SJSA1 (cell line): ENCODE data around the gene RPS6KC1. TPM values are rescaled to one million over a fixed set of nuclear protein-coding genes. Genes with fewer than 3 reads are reported as not detected.
"Not testable (repeated sequence)": the region's sequence is repeated elsewhere in the genome, so short reads cannot be mapped to it uniquely, and the experiment has no call there.

ENCODE experiments used
- DNase-seq, 2 experiments: peaks; one replicate each; pipeline ENCODE4 v3.0.0-alpha.2; 2015 to 2020; ENCODE audit warnings: low spot score in 2 of 2, low read depth in 1 of 2
- H3K27ac ChIP-seq: fragments of 250-450 bp; sonication (Bioruptor Pico); 2 replicates; pipeline ENCODE4 v1.5.1; 2020; ENCODE audit warnings: mild to moderate bottlenecking, moderate library complexity
- H3K27me3 ChIP-seq: fragments of 250-450 bp; sonication (Bioruptor Pico); replicated peaks from 2 replicates; pipeline ENCODE4 v1.5.1; 2020; ENCODE audit warnings: mild to moderate bottlenecking, moderate library complexity
- H3K36me3 ChIP-seq: fragments of 250-450 bp; sonication (Bioruptor Pico); 2 replicates; pipeline ENCODE4 v1.5.1; 2020; ENCODE audit warnings: mild to moderate bottlenecking
- H3K4me1 ChIP-seq: fragments of 250-450 bp; sonication (Bioruptor Pico); replicated peaks from 2 replicates; pipeline ENCODE4 v1.6.1; 2021; ENCODE audit warnings: mild to moderate bottlenecking
- H3K4me3 ChIP-seq: fragments of 250-450 bp; sonication (Bioruptor Pico); 2 replicates; pipeline ENCODE4 v1.5.1; 2020; ENCODE audit warnings: mild to moderate bottlenecking
- H3K9me3 ChIP-seq: fragments of 250-450 bp; sonication (Bioruptor Pico); replicated peaks from 2 replicates; pipeline ENCODE4 v1.5.1; 2020; ENCODE audit warnings: mild to moderate bottlenecking
- total RNA-seq: library from RNA; depleted of rRNA; stranded (reverse); fragments of >200 nt; shearing (Covaris generic); gene quantifications from 2 replicates; pipeline ENCODE4 v1.2.3, GENCODE V29; 2014

The RPS6KC1 gene
- total RNA-seq, 1 experiment from 2014 or later = 19.2 TPM

GRCh38 chr1:213123536-213123935 is 72.5 kb downstream of the RPS6KC1 start:
- no peaks in the 10 kb centered on the region for H3K9me3 ChIP-seq
- H3K27ac ChIP-seq = no peak overlapping the region
- DNase-seq = peak in 1 of 2 experiments; percentile 22
- peaks cover 28% of the 10 kb centered on the region for H3K4me1 ChIP-seq
- no peaks in the 10 kb centered on the region for H3K36me3 ChIP-seq
- H3K4me3 ChIP-seq = no peak overlapping the region
- H3K27me3 ChIP-seq = no peaks in the 10 kb centered on the region

- no peaks in the 10 kb centered on the region for H3K9me3 ChIP-seq
Observed at GRCh38 chr1:213124590-213124989, 73.5 kb downstream of the RPS6KC1 start.

GRCh38 chr1:213125643-213126042 is 74.6 kb downstream of the RPS6KC1 start:
- Histone ChIP-seq H3K27ac (no peak overlapping the region), H3K36me3 (no peaks in the 10 kb centered on the region)
- DNase-seq = no peak

More at GRCh38 chr1:213124590-213124989, 73.5 kb downstream of the RPS6KC1 start:
- no peak overlapping the region for H3K4me3 ChIP-seq
- H3K27me3 ChIP-seq = no peaks in the 10 kb centered on the region
- peaks cover 27% of the 10 kb centered on the region for H3K4me1 ChIP-seq
- DNase-seq = no peak
- H3K36me3 ChIP-seq = no peaks in the 10 kb centered on the region
- no peak overlapping the region for H3K27ac ChIP-seq

GRCh38 chr1:213127074-213127473 is 76.0 kb downstream of the RPS6KC1 start:
- Histone ChIP-seq H3K27me3 (no peaks in the 10 kb centered on the region), H3K36me3 (no peaks in the 10 kb centered on the region), H3K27ac (no peak overlapping the region), H3K9me3 (no peaks in the 10 kb centered on the region), H3K4me3 (no peak overlapping the region), H3K4me1 (peaks cover 17% of the 10 kb centered on the region)
- DNase-seq = no peak

More at GRCh38 chr1:213125643-213126042, 74.6 kb downstream of the RPS6KC1 start:
- Histone ChIP-seq H3K4me3 (no peak overlapping the region), H3K27me3 (no peaks in the 10 kb centered on the region), H3K9me3 (no peaks in the 10 kb centered on the region), H3K4me1 (peaks cover 17% of the 10 kb centered on the region)

GRCh38 chr1:213131851-213132655 is 81.0 kb downstream of the RPS6KC1 start:
- no peak for DNase-seq
- H3K36me3 ChIP-seq = no peaks in the 10 kb centered on the region
- H3K4me1 ChIP-seq = no peaks in the 10 kb centered on the region
- no peaks in the 10 kb centered on the region for H3K9me3 ChIP-seq
- H3K27me3 ChIP-seq = no peaks in the 10 kb centered on the region
- no peak overlapping the region for H3K4me3 ChIP-seq
- H3K27ac ChIP-seq = no peak overlapping the region

- Histone ChIP-seq H3K27ac (no peak overlapping the region), H3K36me3 (0 out of 2 replicates have a peak, but pooled peaks cover 2% of the 10 kb centered on the region), H3K4me1 (no peaks in the 10 kb centered on the region), H3K9me3 (no peaks in the 10 kb centered on the region), H3K4me3 (no peak overlapping the region), H3K27me3 (no peaks in the 10 kb centered on the region)
- no peak for DNase-seq
Observed at GRCh38 chr1:213135572-213135971, 84.5 kb downstream of the RPS6KC1 start.

- Histone ChIP-seq H3K27ac (no peak overlapping the region), H3K4me3 (no peak overlapping the region), H3K27me3 (no peaks in the 10 kb centered on the region), H3K36me3 (0 out of 2 replicates have a peak, but pooled peaks cover 2% of the 10 kb centered on the region), H3K9me3 (no peaks in the 10 kb centered on the region), H3K4me1 (no peaks in the 10 kb centered on the region)
- no peak for DNase-seq
Observed at GRCh38 chr1:213136190-213136917, 85.3 kb downstream of the RPS6KC1 start.

GRCh38 chr1:213138391-213138790 is 87.3 kb downstream of the RPS6KC1 start:
- Histone ChIP-seq H3K36me3 (0 out of 2 replicates have a peak, but pooled peaks cover 2% of the 10 kb centered on the region), H3K27ac (no peak overlapping the region), H3K27me3 (no peaks in the 10 kb centered on the region), H3K4me3 (no peak overlapping the region), H3K4me1 (no peaks in the 10 kb centered on the region), H3K9me3 (no peaks in the 10 kb centered on the region)
- DNase-seq = no peak

GRCh38 chr1:213138892-213139291 is 87.9 kb downstream of the RPS6KC1 start:
- no peak for DNase-seq
- H3K4me3 ChIP-seq = no peak overlapping the region

GRCh38 chr1:213148905-213149304 is 97.9 kb downstream of the RPS6KC1 start:
- H3K27me3 ChIP-seq = no peaks in the 10 kb centered on the region
- H3K9me3 ChIP-seq = no peaks in the 10 kb centered on the region
- no peak overlapping the region for H3K27ac ChIP-seq
- no peak for DNase-seq
- H3K4me3 ChIP-seq = no peak overlapping the region
- no peaks in the 10 kb centered on the region for H3K4me1 ChIP-seq
- no peaks in the 10 kb centered on the region for H3K36me3 ChIP-seq

More at GRCh38 chr1:213138892-213139291, 87.9 kb downstream of the RPS6KC1 start:
- H3K36me3 ChIP-seq = 0 out of 2 replicates have a peak, but pooled peaks cover 2% of the 10 kb centered on the region
- H3K9me3 ChIP-seq = no peaks in the 10 kb centered on the region
- H3K27ac ChIP-seq = no peak overlapping the region
- H3K27me3 ChIP-seq = no peaks in the 10 kb centered on the region
- H3K4me1 ChIP-seq = no peaks in the 10 kb centered on the region

- H3K4me1 ChIP-seq, H3K27me3 ChIP-seq, H3K4me3 ChIP-seq, H3K36me3 ChIP-seq, H3K9me3 ChIP-seq, H3K27ac ChIP-seq, DNase-seq: not testable (repeated sequence)
Observed at GRCh38 chr1:213150090-213150489, 99.0 kb downstream of the RPS6KC1 start.

- no peak for DNase-seq
- Histone ChIP-seq H3K4me1 (no peaks in the 10 kb centered on the region), H3K36me3 (no peaks in the 10 kb centered on the region), H3K9me3 (no peaks in the 10 kb centered on the region), H3K4me3 (no peak overlapping the region), H3K27ac (no peak overlapping the region), H3K27me3 (no peaks in the 10 kb centered on the region)
Observed at GRCh38 chr1:213154056-213154685, 103.1 kb downstream of the RPS6KC1 start.

GRCh38 chr1:213159376-213159775 is 108.3 kb downstream of the RPS6KC1 start:
- H3K27ac ChIP-seq = no peak overlapping the region
- no peaks in the 10 kb centered on the region for H3K9me3 ChIP-seq
- H3K4me1 ChIP-seq = no peaks in the 10 kb centered on the region
- H3K36me3 ChIP-seq = no peaks in the 10 kb centered on the region
- H3K4me3 ChIP-seq = no peak overlapping the region
- no peaks in the 10 kb centered on the region for H3K27me3 ChIP-seq
- no peak for DNase-seq

GRCh38 chr1:213160442-213160841 is 109.4 kb downstream of the RPS6KC1 start:
- not testable (repeated sequence) for H3K27ac ChIP-seq, H3K4me3 ChIP-seq, H3K36me3 ChIP-seq, DNase-seq, H3K4me1 ChIP-seq, H3K9me3 ChIP-seq, H3K27me3 ChIP-seq
